GM10266 (cell line): ENCODE data around the gene ING4.
A peak's percentile ranks its signal among the peaks of the same experiment; 100 is the strongest.

Source experiments
- DNase-seq: peaks from one replicate; pipeline ENCODE4 v3.0.0; 2012; ENCODE audit errors: extremely low spot score
- CTCF ChIP-seq: IDR thresholded peaks from 2 replicates; pipeline ENCODE4 v1.5.1; 2012; ENCODE audit warnings: mild to moderate bottlenecking, low read depth; ENCODE audit not compliant: control insufficient read depth, insufficient read depth; ENCODE audit errors: missing control alignments

ING4 gene

GRCh38 chr12:6620137-6620884 is 42.6 kb downstream of the ING4 start:
- TF ChIP-seq CTCF, result peak; percentile 19
- DNase-seq, result no peak

DNA sequence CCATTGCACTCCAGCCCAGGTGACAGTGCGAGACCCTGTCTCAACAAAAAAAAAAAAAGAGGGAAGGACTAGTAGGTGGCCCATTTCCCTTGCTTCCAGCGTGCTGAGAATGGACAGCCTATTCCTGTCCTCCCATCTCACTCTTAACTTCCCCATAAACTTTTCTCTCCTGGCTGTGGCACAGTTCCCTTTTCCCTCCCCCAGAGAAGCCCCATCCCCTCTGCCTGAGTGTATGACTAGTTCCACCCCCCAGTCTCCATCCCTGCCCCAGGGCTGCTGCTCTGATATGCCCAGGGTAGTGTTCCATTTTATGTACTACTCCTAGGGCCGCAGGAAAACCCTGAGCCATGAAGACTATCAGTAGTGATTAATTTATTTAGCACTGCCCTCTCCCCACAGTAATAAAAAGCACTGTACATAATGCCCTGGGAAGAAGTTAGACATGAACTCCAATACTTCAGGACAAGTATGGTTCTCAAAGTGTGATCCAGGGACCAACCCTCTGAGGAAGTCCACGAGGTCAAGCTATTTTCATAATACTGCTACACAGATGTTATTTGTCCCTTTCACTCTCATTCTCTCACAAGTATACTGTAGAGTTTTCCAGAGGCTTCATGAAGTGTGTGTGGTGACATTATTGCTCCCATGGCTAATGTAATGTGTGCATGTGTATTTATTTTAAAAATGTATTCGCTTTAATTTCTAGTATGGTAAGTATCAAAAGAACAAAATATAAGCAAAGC is 44.3 kb downstream of the ING4 start:
- no peak for DNase-seq
- no peak for TF ChIP-seq CTCF

DNA sequence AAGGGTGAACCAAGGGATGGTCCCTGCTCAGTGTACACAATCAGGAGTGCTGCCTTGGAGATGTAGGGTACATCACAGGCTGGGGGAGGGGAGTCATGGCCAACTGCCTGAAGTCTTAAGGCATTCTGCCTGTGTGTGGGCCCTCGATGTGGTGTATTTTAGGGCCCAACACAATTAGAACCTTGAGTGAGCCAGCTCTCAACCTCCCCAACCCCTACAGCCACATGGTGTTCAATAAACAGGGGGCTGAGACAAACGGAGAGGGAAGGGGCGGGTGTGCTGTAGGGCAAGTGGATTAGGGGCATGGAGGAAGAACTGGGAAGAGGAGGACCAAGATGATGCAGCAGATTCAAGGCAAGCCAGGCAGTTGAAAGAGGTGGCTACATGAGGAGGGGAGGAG is 47.1 kb downstream of the ING4 start:
- DNase-seq, result no peak

DNA sequence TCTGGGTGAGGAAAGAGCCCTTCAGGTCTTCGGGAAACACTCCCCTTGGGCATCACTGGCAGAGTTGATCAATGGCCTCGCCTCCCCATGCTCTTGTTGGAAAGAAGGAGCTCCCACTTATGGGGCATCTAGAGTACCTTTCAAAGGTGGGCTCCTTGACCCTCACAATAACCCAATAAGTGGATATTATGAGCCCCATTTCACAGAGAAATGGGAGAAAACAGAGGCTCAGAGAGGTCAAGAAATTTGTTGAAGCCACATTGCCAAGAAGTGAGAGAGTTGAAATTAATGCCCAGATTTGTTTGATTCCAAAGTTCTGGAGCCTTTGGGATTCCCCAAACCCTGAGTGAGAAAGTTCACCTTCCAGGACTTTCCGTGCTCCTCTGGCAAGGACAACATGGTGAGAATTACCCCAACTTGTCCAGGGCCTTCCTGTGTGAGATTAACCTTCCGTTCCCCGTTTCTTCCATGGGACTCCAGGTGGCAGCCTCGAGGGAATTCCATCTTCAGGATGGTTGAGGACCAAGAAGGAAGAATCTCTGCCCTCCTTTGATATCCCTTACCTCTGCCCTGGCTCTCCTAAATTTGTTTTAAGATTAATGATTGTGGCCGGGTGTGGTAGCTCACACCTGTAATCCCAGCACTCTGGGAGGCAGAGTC is 48.3 kb downstream of the ING4 start:
- TF ChIP-seq CTCF, result no peak
- DNase-seq, result no peak

More for the DNA sequence above, 47.1 kb downstream of the ING4 start:
- no peak for TF ChIP-seq CTCF

DNA sequence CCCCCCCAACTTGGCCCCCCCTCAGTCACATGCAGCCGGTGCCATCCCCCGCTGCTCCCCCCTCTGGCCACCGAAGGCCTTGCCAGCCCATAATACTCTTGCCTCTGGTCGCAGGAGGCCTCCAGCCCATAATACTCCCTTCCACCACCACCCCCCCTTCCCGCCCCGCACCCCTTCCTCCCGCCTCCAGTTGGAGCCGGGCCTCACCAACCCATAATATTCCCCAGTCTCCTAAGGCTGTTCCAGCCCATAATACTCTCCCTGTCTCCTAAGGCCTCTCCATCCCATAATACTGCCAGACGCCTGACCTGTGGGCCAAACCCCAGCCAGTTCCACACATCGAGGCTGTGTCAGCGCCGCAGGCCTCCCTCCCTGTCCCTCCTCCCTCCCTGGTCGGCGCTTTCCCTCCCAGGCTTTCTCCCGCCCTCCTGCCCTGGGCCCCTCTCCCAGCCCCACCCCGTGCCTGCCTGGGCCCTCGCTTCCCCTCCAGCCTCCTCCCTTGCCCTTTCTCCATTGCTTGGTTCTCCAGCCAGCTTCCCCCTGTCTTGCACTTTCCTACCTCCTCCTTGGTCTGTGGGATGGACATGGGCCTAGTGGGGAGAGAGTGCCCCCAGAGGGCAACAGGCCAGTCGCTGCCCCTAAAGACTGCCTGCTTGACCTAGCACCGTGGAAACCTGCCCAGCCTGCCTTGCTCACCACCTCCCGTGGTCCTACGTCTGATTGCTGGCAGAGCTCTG is 49.0 kb downstream of the ING4 start:
- peak; percentile 78 for DNase-seq
- peak; percentile 42 for TF ChIP-seq CTCF

- TF ChIP-seq CTCF, result no peak
- peak; percentile 54 for DNase-seq
Measured at GRCh38 chr12:6613015-6613775, 49.7 kb downstream of the ING4 start.
